Measurements from ENCODE around the gene GRXCR2.
"Not testable (repeated sequence)": the region's sequence is repeated elsewhere in the genome, so short reads cannot be mapped to it uniquely, and the experiment has no call there.

- not testable (repeated sequence) for TF ChIP-seq CTCF (IDR thresholded peaks at IDR 0.05 in 8 of 11, conservative IDR thresholded peaks at IDR 0.05 in 3 of 11); POLR2A (IDR thresholded peaks at IDR 0.05)
These were observed 18.6 kb upstream of the GRXCR2 start for GRCh38 chr5:145891378-145891777.

Measured in spleen (tissue), 7 donors.